Measurements from ENCODE around the gene DNPH1.

The DNPH1 gene

GRCh38 chr6:43263314-43264178 is 34.3 kb upstream of the DNPH1 start:
- DNase-seq (ENCODE audit: low read depth in 2 of 2): peak; percentile 58 to 60

GRCh38 chr6:43262780-43263313 is 33.6 kb upstream of the DNPH1 start:
- DNase-seq (ENCODE audit: low read depth in 2 of 2): no peak

GRCh38 chr6:43262000-43262779 is 32.9 kb upstream of the DNPH1 start:
- no peak for DNase-seq (ENCODE audit: low read depth in 2 of 2)

- DNase-seq (ENCODE audit: low read depth in 2 of 2): no peak
These were observed 31.9 kb upstream of the DNPH1 start for GRCh38 chr6:43261198-43261597.

GRCh38 chr6:43260791-43261190 is 31.5 kb upstream of the DNPH1 start:
- DNase-seq (ENCODE audit: low read depth in 2 of 2): no peak

GRCh38 chr6:43258807-43259686 is 29.8 kb upstream of the DNPH1 start:
- no peak for DNase-seq (ENCODE audit: low read depth in 2 of 2)

- DNase-seq (ENCODE audit: low read depth in 2 of 2): no peak
These were observed 28.9 kb upstream of the DNPH1 start for GRCh38 chr6:43258180-43258579.

GRCh38 chr6:43257367-43258145 is 28.3 kb upstream of the DNPH1 start:
- DNase-seq (ENCODE audit: low read depth in 2 of 2): no peak

GRCh38 chr6:43256670-43257366 is 27.5 kb upstream of the DNPH1 start:
- DNase-seq (ENCODE audit: low read depth in 2 of 2): no peak

- DNase-seq (ENCODE audit: low read depth in 2 of 2): no peak
These were observed 26.2 kb upstream of the DNPH1 start for GRCh38 chr6:43255408-43256054.

- no peak for DNase-seq (ENCODE audit: low read depth in 2 of 2)
These were observed 25.6 kb upstream of the DNPH1 start for GRCh38 chr6:43254846-43255245.

- DNase-seq (ENCODE audit: low read depth in 2 of 2): no peak
These were observed 25.0 kb upstream of the DNPH1 start for GRCh38 chr6:43254138-43254817.

GRCh38 chr6:43253401-43253800 is 24.1 kb upstream of the DNPH1 start:
- DNase-seq (ENCODE audit: low read depth in 2 of 2): no peak

- no peak for DNase-seq (ENCODE audit: low read depth in 2 of 2)
These were observed 21.7 kb upstream of the DNPH1 start for GRCh38 chr6:43250992-43251373.

GRCh38 chr6:43248791-43249190 is 19.5 kb upstream of the DNPH1 start:
- no peak for DNase-seq (ENCODE audit: low read depth in 2 of 2)

GRCh38 chr6:43248101-43248500 is 18.8 kb upstream of the DNPH1 start:
- no peak for DNase-seq (ENCODE audit: low read depth in 2 of 2)

GRCh38 chr6:43247114-43247999 is 18.1 kb upstream of the DNPH1 start:
- peak; percentile 73 to 77 for DNase-seq (ENCODE audit: low read depth in 2 of 2)
